Measurements from ENCODE around the gene RPS6KA1. TPM values are rescaled to one million over a fixed set of nuclear protein-coding genes. Genes with fewer than 3 reads are reported as not detected.

The RPS6KA1 gene
- total and polyA plus RNA-seq, 2 of the 13 experiments (the other 11 are each of a cell fraction or from before 2014, with no cell fraction given): 19.6 to 24.2 TPM

- Histone ChIP-seq H3K9me3 (ENCODE audit: low read length) (no peaks in the 10 kb centered on the region), H4K20me1 (ENCODE audit: insufficient read depth, low read length) (no peaks in the 10 kb centered on the region), H2AFZ (ENCODE audit: low read length) (no peak overlapping the region), H3K27ac (ENCODE audit: extremely low read length, insufficient read depth, low read length) (no peak overlapping the region), H3K36me3 (replicated peaks in 1 of 2; ENCODE audit: control insufficient read depth in 1 of 2, insufficient read depth in 2 of 2, low read length in 2 of 2) (no peaks in the 10 kb centered on the region), H3K9ac (ENCODE audit: insufficient read depth, low read depth, low read length) (no peak overlapping the region), H3K4me3 (replicated peaks in 1 of 3; ENCODE audit: insufficient read depth in 1 of 3, low read depth in 2 of 3, low read length in 3 of 3) (no peak overlapping the region), H3K4me1 (ENCODE audit: insufficient read depth, low read length) (peaks cover 12% of the 10 kb centered on the region; the same call in 1 of the 2 replicates), H3K79me2 (ENCODE audit: insufficient read depth, low read length) (no peaks in the 10 kb centered on the region), H3K27me3 (ENCODE audit: control insufficient read depth in 1 of 2, insufficient read depth in 2 of 2, low read length in 2 of 2) (no peaks in the 10 kb centered on the region; a peak in 2 of 5 replicates), H3K4me2 (ENCODE audit: low read depth, low read length) (no peak overlapping the region)
- 41% methylated on average over 3 of the region's 3 CpGs for WGBS (ENCODE audit: low lambda C conversion rate)
- DNase-seq (ENCODE audit: low spot score) (no peak), FAIRE-seq (no peak), ATAC-seq (no peak)
- BruUV-seq (replicated peaks): no TSS peak
- TF ChIP-seq SKIL (CRISPR knock-in tag; IDR thresholded peaks at IDR 0.05; ENCODE audit: borderline replicate concordance) (no peak), TBX3 (IDR thresholded peaks at IDR 0.05; ENCODE audit: borderline replicate concordance) (no peak), ZBTB34 (CRISPR knock-in tag; IDR thresholded peaks at IDR 0.05) (no peak), NFKBIZ (CRISPR knock-in tag; IDR thresholded peaks at IDR 0.05) (no peak)
- in situ Hi-C loops (cut with HindIII; ENCODE audit: extremely low pct_ligation_motif_present, low pct_unique_long_range_greater_than_20kb) (no loop called here), intact Hi-C loops (cut with micrococcal nuclease; ENCODE audit: unreplicated experiment) (no loop called here)
- POLR2A ChIA-PET: no interaction called here
- CTCF ChIA-PET (ENCODE audit: low intra/inter-chr PET ratio, low total read pairs): no interaction called here
Measured at GRCh38 chr1:26493267-26493666, 36.3 kb upstream of the RPS6KA1 start.

- Histone ChIP-seq H4K20me1 (ENCODE audit: insufficient read depth, low read length) (no peaks in the 10 kb centered on the region), H3K9me3 (ENCODE audit: low read length) (no peaks in the 10 kb centered on the region), H2AFZ (ENCODE audit: low read length) (no peak overlapping the region), H3K79me2 (ENCODE audit: insufficient read depth, low read length) (no peaks in the 10 kb centered on the region), H3K4me1 (ENCODE audit: insufficient read depth, low read length) (peaks cover 12% of the 10 kb centered on the region; the same call in 1 of the 2 replicates), H3K4me3 (replicated peaks in 1 of 3; ENCODE audit: insufficient read depth in 1 of 3, low read depth in 2 of 3, low read length in 3 of 3) (no peak overlapping the region), H3K36me3 (replicated peaks in 1 of 2; ENCODE audit: control insufficient read depth in 1 of 2, insufficient read depth in 2 of 2, low read length in 2 of 2) (no peaks in the 10 kb centered on the region), H3K4me2 (ENCODE audit: low read depth, low read length) (no peak overlapping the region), H3K27ac (ENCODE audit: extremely low read length, insufficient read depth, low read length) (no peak overlapping the region), H3K9ac (ENCODE audit: insufficient read depth, low read depth, low read length) (no peak overlapping the region), H3K27me3 (ENCODE audit: control insufficient read depth in 1 of 2, insufficient read depth in 2 of 2, low read length in 2 of 2) (no peaks in the 10 kb centered on the region; a peak in 2 of 5 replicates)
- 77% methylated on average over 3 of the region's 3 CpGs for WGBS (ENCODE audit: low lambda C conversion rate)
- POLR2A ChIA-PET: no interaction called here
- in situ Hi-C loops (cut with HindIII; ENCODE audit: extremely low pct_ligation_motif_present, low pct_unique_long_range_greater_than_20kb) (no loop called here), intact Hi-C loops (cut with micrococcal nuclease; ENCODE audit: unreplicated experiment) (no loop called here)
- no peak for FAIRE-seq
- BruUV-seq (replicated peaks): no TSS peak
- CTCF ChIA-PET (ENCODE audit: low intra/inter-chr PET ratio, low total read pairs): no interaction called here
- no peak for DNase-seq (ENCODE audit: low spot score)
- no peak for ATAC-seq
- no peak for TF ChIP-seq SP140L (CRISPR knock-in tag; IDR thresholded peaks at IDR 0.05; ENCODE audit: borderline replicate concordance)
- no peak for TF ChIP-seq TEAD2 (CRISPR knock-in tag; IDR thresholded peaks at IDR 0.05)
- no peak for TF ChIP-seq MYPOP (CRISPR knock-in tag; IDR thresholded peaks at IDR 0.05)
- TF ChIP-seq CAMTA2 (CRISPR knock-in tag; IDR thresholded peaks at IDR 0.05; ENCODE audit: borderline replicate concordance): no peak
- TF ChIP-seq ZNF335 (CRISPR knock-in tag; IDR thresholded peaks at IDR 0.05): no peak
- TF ChIP-seq LCORL (IDR thresholded peaks at IDR 0.05): no peak
- TF ChIP-seq LCORL (CRISPR knock-in tag; IDR thresholded peaks at IDR 0.05): no peak
- TF ChIP-seq E2F5 (CRISPR knock-in tag; conservative IDR thresholded peaks at IDR 0.05): no peak
- no peak for TF ChIP-seq ZNF446 (CRISPR knock-in tag; IDR thresholded peaks at IDR 0.05)
Measured at GRCh38 chr1:26493938-26494337, 35.6 kb upstream of the RPS6KA1 start.
